Cerebellar cortex (tissue), 1 donor: Measurements from ENCODE around the gene CRYGA.
"Not testable (repeated sequence)": the region's sequence is repeated elsewhere in the genome, so short reads cannot be mapped to it uniquely, and the experiment has no call there.

Experiments
- DNase-seq: peaks from one replicate; pipeline ENCODE4 v3.0.0-alpha.2; 2015; ENCODE audit warnings: low spot score

The CRYGA gene

GRCh38 chr2:208164951-208165755, 1.8 kb upstream of the CRYGA start:
- no peak for DNase-seq

DNA sequence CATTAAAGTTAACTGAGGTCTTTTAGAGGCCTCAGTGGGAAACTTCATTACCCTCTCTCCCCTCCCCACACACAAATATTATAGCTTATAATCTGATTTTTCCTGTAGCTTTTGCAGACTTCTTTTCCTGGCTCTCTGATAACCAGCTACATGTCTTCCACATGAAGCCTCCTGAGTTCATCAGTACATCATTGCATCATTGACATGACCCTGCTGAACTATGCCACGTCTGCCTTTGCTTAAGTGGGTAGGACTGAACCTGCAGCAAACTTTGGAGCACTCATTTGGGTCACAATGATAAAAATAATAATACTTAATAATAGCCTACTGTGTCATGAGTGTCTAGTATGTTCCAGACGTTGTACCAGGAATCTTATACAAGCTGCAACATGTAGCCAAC, 7.0 kb downstream of the CRYGA start:
- no peak for DNase-seq

DNA sequence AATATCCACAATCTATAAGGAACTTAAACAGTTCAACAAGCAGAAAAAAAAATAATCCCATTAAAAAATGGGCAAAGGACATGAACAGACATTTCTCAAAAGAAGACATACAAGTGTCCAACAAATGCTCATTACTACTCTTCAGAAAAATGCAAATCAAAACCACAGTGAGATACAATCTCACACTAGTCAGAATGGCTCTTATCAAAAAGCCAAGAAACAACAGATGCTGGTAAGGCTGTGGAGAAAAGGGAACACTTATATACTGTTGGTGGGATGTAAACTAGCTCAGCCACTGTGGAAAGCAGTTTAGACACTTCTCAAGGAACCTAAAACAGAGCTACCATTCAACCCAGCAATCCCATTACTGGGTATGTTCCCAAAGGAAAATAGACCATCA, 10.2 kb downstream of the CRYGA start:
- DNase-seq, result no peak

DNA sequence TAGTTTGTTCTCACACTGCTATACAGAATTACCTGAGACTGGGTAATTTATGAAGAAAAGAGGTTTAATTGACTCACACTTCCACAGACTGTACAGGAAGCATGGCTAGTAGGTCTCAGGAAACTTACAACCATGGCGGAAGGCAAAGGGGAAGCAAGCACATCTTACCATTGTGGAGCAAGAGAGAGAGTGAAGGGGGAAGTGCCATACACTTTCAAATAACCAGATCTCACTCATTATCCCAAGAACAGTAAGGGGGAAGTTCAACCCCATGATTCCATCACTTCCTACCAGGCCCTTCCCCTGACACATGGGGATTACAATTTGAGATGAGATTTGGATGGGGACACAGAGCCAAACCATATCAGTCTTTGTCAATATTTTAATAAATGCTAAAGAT, 12.4 kb downstream of the CRYGA start:
- no peak for DNase-seq

DNA sequence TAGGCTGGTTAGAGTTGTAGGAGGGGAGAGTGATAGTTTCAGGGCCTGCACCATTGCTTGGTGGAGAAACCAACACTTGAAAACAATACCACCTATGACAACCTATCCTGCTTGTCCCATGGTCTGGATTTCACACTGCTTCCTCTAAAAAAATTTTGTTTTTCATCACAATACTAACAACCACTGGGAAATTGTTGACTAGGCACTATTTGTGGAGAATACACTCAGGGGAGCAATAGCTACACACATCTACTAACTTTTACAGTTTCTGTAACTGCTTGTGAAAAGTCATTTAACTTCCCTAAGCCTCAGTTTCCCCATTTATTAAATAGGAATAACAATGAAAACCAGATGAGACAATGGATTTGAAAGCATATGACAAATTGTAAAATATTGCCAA, 13.3 kb downstream of the CRYGA start:
- DNase-seq, result no peak

DNA sequence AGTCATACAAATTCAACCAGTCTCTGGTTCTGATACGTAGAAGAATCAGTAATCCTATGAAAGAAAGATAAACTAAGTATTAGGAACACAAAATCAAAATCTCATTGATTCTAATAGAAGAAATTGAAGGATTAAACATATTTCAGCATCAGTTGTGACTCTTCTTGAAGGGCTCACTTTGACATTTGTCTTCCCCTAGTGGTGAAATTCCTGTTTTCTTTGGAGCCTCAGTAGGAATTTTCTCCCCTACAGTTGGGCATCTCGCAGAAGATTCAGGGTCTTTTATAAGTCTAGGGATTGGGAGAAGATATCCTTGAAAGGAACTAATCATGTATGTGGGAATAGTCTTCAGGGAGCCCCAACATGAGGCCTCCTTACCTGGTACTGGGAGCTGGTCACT, 14.6 kb downstream of the CRYGA start:
- no peak for DNase-seq

- no peak for DNase-seq
These were observed 15.6 kb downstream of the CRYGA start for GRCh38 chr2:208147759-208148158.

DNA sequence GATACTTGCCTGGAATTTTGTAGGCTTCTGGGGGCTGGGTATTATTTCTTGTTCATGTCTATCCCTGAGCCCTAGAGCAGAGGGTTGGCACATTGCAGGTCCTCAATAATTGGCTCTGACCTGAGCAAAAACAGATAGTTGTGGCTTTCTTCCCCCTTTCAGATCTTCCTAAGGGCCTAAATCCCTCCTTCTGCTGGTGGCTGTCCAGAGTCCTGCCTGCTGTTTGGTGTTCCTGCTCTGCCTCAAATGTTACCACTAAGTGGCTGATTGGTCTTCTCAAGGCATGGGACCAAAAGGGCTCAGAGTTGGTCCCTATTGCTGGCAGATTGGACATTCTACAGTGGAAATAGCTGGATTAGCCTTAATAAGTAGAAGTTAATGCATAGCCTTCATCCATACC, 16.4 kb downstream of the CRYGA start:
- no peak for DNase-seq

DNA sequence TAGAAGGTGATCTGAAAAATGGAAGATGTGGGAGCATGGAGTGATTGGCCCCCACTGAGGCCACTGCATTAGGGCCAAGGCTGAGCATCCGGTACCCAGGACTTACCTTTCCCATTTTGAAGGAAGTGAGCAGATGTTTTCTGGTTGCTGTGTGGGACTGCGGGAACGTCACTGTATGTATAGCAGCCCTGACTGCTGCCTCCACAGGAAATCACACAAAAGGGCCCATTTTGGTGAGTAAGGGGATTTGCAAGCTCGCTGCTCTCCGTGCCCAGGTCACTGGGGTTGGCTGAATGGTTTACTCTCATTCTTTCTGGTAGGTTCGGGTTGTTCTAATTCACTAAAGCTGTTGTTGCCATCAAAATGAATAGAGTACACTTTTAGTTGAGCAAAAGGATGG, 17.4 kb downstream of the CRYGA start, which contains the start of gene CRYGB:
CRYGB (minus strand) TSS at position 153 of the 400 bp plus-strand sequence; CDS start at position 115, 38 bp downstream.
- no peak for DNase-seq

DNA sequence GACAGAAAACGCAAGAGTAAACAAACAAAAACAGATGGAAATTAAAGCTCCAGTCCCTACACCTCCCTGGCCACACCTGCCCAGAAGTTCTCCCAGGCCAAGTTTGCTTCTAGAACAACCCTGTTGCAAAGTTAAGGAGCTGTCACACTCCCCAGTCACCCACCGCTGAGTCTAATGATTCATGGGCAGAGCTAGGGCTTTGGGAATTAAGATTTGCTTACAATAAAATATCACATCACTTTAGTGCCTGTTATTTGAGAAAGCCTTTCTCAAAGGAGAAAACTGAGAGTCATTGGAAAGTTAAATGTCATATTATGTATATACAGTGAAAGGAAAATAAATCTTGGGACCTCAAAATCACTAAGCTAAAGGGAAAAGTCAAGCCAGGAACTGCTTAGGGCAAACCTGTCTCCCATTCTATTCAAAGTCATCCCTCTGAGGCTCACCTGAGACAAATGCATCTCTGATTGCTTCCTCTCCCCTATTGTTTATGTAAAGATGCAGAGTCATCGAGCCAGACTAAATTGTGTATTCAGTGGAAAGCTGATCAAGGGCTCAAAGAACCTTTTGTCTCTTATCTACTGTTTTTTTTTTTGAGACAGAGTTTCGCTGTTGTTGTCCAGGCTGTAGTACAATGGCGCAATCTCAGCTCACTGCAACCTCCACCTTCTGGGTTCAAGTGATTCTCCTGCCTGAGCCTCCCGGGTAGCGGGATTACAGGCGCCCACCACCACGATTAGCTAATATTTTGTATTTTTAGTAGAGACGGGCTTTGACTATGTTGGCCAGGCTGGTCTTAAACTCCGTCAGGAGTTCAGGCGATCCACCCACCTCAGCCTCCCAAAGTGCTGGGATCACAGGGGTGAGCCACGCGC, 20.2 kb downstream of the CRYGA start:
- DNase-seq, result no peak

GRCh38 chr2:208142240-208142924, 21.0 kb downstream of the CRYGA start:
- DNase-seq, result no peak

DNA sequence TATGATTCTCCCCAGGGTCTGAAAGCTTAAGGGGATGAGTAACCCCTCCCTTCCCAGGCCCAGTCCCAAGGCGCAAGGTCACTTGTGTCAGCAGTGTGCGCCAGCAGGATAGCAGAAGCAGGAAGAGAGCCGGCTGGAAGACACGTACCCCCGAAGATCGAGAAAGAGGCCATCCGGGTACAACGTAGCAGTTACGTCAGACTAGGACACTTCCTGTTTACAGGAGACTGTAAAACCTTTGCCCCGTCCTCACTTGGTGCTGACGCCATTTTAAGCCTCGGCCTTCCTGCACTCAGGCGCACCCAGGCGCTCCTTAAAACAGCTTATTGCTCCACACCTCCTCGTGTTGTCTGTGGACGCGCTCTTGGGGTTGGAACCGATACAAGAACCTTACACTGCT, 23.9 kb downstream of the CRYGA start:
- no peak for DNase-seq

DNA sequence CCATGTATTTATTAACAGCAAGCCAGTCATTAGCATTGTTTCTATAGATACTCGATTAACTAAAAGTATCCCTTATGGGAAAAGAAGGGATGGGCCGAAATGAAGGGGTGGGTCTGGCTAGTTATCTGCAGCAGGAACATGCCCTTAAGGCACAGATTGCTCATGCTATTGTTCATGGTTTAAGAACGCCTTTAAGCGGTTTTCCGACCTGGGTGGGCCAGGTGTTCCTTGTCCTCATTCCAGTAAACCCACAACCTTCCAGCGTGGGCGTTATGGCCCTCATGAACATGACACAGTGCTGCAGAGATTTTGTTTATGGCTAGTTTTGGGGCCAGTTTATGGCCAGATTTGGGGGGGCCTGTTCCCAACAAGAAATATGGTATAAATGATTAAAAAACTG, 25.1 kb downstream of the CRYGA start:
- DNase-seq, result not testable (repeated sequence)

DNA sequence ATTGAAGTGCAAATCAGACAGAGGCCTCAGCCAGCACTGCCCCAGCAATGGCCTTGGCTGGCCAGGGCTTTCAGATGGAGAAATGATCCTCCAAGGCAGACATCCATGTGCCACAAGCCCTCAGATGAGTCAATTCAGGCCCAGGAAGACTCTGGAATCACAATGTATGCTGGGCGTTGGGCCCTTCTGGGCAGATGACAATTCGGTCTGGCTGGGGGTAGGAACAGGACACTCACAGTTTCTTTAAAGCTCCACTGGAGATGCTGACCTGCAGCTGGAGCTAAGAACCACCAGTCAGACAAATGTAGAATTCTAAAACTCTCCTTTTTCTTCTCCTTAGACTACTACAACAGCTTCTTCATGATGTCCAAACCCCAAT, 26.7 kb downstream of the CRYGA start:
- no peak for DNase-seq

DNA sequence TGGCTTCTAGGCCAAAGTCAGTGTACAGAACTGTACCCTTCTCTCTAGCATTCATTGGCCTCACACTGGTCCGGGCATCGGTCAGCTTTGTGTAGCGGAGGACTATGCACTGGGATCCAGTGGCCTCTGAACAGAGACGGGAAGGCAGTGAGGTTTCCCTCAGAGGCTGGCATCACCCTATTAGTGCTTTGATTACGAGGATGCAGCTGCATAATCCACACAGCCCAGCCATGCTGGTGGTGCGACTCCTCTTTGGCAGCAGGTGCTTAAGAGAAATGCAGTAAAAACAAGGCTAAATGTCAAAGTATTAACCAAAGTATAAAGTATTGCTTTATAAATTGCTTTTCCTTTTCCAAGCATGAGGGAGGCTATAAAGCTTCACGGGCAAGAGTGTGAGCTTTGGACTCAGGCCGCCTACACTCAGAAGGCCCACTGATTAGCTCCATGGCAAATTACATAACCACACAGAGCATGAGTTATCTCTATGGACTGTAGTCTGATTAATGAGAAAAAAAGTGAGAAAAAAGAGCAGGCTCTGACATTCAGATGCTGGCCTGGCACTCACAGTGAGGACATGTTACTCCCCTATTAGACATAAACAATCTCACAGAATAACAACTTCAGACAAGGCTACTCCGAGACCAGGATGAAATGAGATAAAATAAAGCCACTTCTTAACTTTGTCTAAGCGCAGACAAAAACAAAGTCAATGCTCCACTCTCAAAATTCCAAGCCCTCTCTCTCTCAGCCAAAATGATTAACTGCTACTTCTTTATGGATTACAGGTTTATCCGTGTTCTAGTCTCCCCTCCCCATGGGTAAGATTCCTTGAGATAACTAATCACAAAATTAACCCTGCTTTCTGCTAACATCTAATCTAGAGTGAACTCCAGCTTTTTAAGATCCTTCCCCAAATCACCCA, 27.3 kb downstream of the CRYGA start:
- DNase-seq, result no peak

DNA sequence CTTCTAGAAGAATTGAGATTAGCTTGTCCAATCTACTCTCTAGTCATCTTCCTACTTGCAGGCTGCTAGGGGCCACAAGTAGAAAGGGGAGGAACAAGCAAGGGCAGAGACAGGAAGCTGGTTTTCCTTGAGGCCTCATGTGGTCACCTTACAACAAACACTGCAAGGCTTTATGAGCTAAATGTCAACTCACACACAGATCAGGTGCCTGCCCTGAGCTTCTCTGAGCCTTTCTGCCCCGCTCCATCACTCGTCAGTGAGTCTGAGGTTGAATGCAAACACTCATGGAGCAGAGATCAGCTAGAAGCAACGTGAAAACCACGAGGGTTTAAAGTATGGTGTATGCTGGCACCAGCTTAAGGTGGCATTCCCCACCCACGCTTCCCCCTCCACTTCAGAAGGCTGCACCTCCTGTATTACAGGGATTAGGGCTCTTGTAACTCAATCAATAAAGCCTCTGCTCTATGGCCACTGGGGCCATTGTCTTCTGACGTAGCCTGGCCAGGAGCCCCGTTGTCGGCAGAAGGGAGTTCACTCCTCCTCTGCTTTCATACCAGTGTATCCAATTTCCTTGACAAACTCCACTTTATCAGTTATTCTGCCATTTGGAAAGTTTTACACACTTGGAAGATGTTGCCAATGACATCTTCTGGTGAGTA, 28.3 kb downstream of the CRYGA start:
- DNase-seq, result peak; percentile 43

GRCh38 chr2:208130712-208131110, 32.7 kb downstream of the CRYGA start:
- DNase-seq, result no peak

GRCh38 chr2:208129744-208130711, 33.4 kb downstream of the CRYGA start, which contains the start of gene CRYGC:
Gene CRYGC, minus strand, starts transcription at chr2:208129828. Its CDS starts 36 bp downstream, at chr2:208129792.
- DNase-seq, result peak; percentile 22

GRCh38 chr2:208128136-208128535, 35.3 kb downstream of the CRYGA start:
- no peak for DNase-seq

GRCh38 chr2:208127090-208127489, 36.3 kb downstream of the CRYGA start:
- DNase-seq, result no peak
